Measurements from ENCODE around the gene DNAH1.

Gene DNAH1

DNA sequence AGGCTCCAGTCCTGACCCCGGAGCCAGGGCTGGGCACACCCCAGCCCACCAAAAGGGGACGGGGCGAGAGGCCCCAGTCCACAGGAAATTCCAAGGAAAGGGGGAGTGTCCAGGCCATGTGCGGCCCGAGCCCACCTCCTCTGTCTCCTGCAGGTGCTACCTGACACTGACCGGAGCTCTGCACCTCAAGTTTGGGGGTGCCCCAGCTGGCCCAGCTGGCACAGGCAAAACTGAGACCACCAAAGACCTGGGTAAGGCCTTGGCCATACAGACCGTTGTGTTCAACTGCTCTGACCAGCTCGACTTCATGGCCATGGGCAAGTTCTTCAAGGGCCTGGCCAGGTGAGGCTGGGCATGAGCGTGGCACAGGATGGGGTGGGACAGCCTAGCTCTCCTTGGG is 44.9 kb downstream of the DNAH1 start:
- no peak overlapping the region for H3K4me3 ChIP-seq (ENCODE audit: low read length)
- no peak for TF ChIP-seq ZNF274 (IDR thresholded peaks at IDR 0.05; ENCODE audit: low read depth, low read length)

- no peak overlapping the region for H3K4me3 ChIP-seq (ENCODE audit: low read length)
- no peak for TF ChIP-seq ZNF274 (IDR thresholded peaks at IDR 0.05; ENCODE audit: low read depth, low read length)
These were observed 45.3 kb downstream of the DNAH1 start for GRCh38 chr3:52361454-52361853.

- H3K4me3 ChIP-seq (ENCODE audit: low read length), result no peak overlapping the region
- no peak for TF ChIP-seq ZNF274 (IDR thresholded peaks at IDR 0.05; ENCODE audit: low read depth, low read length)
These were observed 45.8 kb downstream of the DNAH1 start for GRCh38 chr3:52361898-52362297.

- no peak overlapping the region for H3K4me3 ChIP-seq (ENCODE audit: low read length)
- no peak for TF ChIP-seq ZNF274 (IDR thresholded peaks at IDR 0.05; ENCODE audit: low read depth, low read length)
These were observed 48.4 kb downstream of the DNAH1 start for GRCh38 chr3:52364322-52365035.

GRCh38 chr3:52366527-52366926 is 50.4 kb downstream of the DNAH1 start:
- no peak overlapping the region for H3K4me3 ChIP-seq (ENCODE audit: low read length)
- no peak for TF ChIP-seq ZNF274 (IDR thresholded peaks at IDR 0.05; ENCODE audit: low read depth, low read length)

DNA sequence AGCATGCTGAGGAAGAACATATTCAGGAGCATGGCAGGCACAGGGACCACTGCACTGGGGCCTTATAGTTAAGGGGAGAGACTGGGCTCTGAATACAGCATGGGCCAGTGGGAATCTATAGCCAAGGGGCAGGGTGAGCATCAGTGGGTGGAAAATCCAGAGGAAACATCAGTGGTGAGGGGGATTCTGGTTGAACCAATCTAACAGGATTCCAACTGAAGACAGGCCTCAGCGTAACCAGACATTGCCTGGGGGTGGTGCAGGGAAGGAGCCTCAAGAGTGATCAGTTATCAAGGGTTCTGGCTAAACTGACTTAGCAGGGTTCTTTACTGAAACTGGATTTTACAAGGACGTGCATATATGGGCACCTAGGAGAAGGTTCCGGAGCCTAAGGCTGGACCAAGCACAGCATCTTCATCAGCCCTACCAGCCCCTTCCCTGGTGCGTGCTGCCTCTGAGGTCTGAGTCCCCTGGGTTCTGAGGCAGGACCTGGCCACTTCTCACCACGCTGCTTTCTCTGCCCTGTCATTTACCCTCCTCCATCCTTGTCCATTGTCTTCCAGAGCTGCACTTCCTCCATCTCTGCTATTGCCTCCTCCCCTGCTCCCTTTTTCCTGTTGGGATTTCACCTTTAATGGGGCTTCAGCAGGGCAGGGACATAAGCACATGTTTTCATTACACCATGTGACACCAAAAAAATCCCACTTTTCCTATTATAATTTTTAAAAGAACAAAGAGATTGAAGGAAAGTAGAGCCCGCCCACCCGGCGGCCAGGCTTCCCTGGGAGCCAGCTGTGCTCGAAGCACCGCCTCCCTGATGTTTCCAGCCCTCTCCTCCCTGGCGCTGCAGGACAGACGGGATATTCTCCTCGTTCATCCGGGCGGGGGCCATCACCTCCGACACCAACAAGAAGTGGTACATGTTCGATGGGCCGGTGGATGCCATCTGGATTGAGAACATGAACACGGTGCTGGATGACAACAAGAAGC is 52.1 kb downstream of the DNAH1 start:
- no peak overlapping the region for H3K4me3 ChIP-seq (ENCODE audit: low read length)
- no peak for TF ChIP-seq ZNF274 (IDR thresholded peaks at IDR 0.05; ENCODE audit: low read depth, low read length)

DNA sequence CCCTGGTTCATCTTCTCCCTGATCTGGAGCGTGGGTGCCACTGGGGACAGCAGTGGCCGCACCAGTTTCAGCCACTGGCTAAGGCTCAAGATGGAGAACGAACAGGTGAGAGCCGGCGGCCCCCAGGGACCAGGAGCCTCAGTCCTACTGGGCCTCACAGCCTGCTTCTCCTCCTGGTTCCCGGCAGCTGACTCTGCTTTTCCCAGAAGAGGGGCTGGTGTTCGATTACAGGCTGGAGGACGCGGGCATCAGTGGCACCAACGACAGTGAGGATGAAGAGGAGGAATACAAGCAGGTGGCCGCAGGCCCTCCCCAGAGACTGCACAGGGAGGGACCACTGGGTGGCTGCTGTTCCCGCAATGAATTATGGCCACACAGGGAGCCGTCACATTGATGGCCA is 54.4 kb downstream of the DNAH1 start:
- no peak for TF ChIP-seq ZNF274 (IDR thresholded peaks at IDR 0.05; ENCODE audit: low read depth, low read length)
- no peak overlapping the region for H3K4me3 ChIP-seq (ENCODE audit: low read length)

DNA sequence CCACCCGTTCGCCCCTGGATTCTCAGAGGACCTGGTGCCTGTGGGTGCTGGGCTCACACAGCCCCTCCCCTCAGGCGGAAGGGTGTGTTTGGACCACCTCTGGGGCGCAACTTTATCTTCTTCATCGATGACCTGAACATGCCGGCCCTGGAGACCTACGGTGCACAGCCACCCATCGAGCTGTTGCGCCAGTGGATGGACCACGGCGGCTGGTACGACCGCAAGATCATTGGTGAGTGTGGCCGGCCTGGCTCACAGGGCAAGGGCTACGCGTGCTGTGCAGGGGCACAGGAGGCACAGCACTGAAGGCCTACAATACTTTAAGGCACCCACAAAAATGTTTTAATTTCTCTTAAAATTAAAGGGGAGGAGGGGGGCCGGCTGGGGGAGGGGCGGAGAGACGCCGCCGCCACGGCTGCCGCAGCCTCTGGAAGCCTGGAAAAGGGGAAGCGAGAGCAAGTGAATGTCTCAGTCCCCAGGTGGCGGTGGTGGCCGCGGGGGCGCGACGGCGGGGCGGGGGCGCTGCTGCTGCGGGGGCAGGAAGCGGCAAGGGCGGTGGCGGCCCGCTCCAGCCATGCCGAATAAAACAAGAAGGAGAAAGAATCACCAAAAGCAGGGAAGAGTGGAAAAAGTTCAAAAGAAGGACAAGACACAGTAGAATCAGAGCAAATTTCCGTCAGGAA is 56.8 kb downstream of the DNAH1 start:
- no peak overlapping the region for H3K4me3 ChIP-seq (ENCODE audit: low read length)

DNA sequence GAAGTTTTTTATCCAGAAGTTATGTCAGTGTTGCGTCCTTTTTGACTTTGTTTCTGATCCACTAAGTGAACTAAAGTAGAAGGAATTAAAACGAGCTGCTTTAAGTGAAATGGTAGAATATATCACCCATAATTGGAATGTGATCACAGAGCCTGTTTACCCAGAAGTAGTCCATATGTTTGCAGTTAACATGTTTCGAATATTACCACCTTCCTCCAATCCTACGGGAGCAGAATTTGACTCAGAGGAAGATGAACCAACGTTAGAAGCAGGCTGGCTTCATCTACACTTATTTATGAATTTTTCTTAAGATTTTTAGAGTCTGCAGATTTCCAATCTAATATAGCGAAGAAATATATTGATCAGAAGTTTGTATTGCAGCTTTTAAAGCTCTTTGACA is 57.6 kb downstream of the DNAH1 start:
- TF ChIP-seq ZNF274 (IDR thresholded peaks at IDR 0.05; ENCODE audit: low read depth, low read length), result no peak
- no peak overlapping the region for H3K4me3 ChIP-seq (ENCODE audit: low read length)

More for the DNA sequence above, 56.8 kb downstream of the DNAH1 start:
- no peak for TF ChIP-seq ZNF274 (IDR thresholded peaks at IDR 0.05; ENCODE audit: low read depth, low read length)

DNA sequence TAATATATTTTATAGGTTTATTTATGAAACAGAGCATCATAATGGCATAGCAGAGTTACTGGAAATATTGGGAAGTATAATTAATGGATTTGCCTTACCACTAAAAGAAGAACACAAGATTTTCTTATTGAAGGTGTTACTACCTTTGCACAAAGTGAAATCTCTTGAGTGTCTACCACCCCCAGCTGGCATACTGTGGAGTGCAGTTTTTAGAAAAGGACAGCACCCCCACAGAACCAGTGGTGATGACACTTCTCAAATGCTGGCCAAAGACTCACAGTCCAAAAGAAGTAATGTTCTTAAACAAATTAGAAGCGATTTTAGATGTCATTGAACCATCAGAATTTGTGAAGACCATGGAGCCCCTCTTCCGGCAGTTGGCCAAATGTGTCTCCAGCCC is 58.1 kb downstream of the DNAH1 start:
- no peak for TF ChIP-seq ZNF274 (IDR thresholded peaks at IDR 0.05; ENCODE audit: low read depth, low read length)
- no peak overlapping the region for H3K4me3 ChIP-seq (ENCODE audit: low read length)

GRCh38 chr3:52379610-52380009 is 63.5 kb downstream of the DNAH1 start:
- H3K4me3 ChIP-seq (ENCODE audit: low read length), result no peak overlapping the region
- TF ChIP-seq ZNF274 (IDR thresholded peaks at IDR 0.05; ENCODE audit: low read depth, low read length), result no peak

GRCh38 chr3:52380023-52380422 is 63.9 kb downstream of the DNAH1 start:
- no peak overlapping the region for H3K4me3 ChIP-seq (ENCODE audit: low read length)
- no peak for TF ChIP-seq ZNF274 (IDR thresholded peaks at IDR 0.05; ENCODE audit: low read depth, low read length)

DNA sequence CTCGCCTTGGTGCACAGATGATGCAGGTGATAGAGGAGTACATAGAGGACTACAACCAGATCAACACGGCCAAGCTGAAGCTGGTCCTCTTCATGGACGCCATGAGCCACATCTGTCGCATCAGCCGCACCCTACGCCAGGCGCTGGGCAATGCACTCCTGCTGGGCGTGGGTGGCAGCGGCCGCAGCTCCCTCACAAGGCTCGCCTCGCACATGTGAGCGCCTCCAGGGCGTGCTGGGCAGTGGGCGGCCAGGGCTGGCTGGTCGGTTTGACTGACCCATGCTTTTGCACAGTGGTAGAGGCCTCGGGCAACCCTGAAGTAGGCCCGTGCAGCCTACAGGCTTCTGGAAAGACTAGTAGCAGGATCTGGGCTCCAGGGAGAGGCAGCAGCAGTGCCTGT is 65.5 kb downstream of the DNAH1 start:
- TF ChIP-seq ZNF274 (IDR thresholded peaks at IDR 0.05; ENCODE audit: low read depth, low read length), result no peak
- H3K4me3 ChIP-seq (ENCODE audit: low read length), result no peak overlapping the region

DNA sequence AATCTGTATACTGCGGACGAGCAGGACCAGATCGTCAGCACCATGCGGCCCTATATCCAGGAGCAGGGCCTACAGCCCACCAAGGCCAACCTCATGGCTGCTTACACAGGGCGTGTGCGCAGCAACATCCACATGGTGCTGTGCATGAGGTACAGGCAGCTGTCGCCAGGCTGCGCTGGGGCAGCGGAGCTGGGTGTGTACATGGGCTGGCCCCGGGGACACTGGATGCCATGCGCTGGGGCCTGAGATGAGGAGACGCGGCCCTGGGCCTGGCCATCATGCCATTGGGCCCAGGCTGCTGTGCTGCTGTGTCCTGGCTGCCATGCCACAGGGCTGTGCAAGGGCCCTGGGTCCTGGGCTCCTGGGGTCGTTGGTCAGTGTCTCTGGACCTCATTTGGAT is 67.3 kb downstream of the DNAH1 start:
- no peak overlapping the region for H3K4me3 ChIP-seq (ENCODE audit: low read length)
- no peak for TF ChIP-seq ZNF274 (IDR thresholded peaks at IDR 0.05; ENCODE audit: low read depth, low read length)

Measured in GM08714 (cell line).